HG03520 (cell line): ENCODE results near the gene KCNA10.

Source experiments
- ATAC-seq: cut with Tn5 transposase; IDR thresholded peaks from one replicate; pipeline ENCODE4 v1.9.1; 2021; ENCODE audit warnings: mild to moderate bottlenecking, moderate library complexity; ENCODE audit not compliant: unreplicated experiment

Gene KCNA10

GRCh38 chr1:110478886-110479285, 40.1 kb downstream of the KCNA10 start:
- no peak for ATAC-seq

- ATAC-seq: no peak
Observed at GRCh38 chr1:110477967-110478640, 40.9 kb downstream of the KCNA10 start.

- no peak for ATAC-seq
Observed at GRCh38 chr1:110477445-110477957, 41.5 kb downstream of the KCNA10 start.

DNA sequence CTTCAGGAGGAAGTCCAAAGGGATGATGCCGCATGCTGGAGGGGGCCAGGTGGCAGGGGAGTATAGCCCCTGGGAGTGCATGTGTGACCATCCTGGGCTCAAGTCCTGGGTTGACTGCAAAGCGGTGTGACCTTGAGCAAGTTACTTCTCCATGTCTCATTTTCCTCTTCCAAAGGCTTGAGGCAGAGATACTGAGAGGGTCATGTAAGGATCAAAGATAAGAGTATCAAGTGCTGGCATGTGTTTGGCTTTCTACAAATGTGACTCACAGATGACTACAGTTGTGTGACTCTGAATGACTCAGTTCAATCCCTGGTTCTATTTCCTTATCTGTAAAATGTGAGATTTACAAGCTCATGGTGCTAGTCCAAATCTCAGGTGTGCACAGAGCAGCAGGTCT, 41.9 kb downstream of the KCNA10 start:
- ATAC-seq: no peak

GRCh38 chr1:110476028-110476765, 42.8 kb downstream of the KCNA10 start:
- no peak for ATAC-seq

GRCh38 chr1:110475362-110476027, 43.5 kb downstream of the KCNA10 start:
- ATAC-seq: no peak

GRCh38 chr1:110474444-110474843, 44.5 kb downstream of the KCNA10 start:
- no peak for ATAC-seq

DNA sequence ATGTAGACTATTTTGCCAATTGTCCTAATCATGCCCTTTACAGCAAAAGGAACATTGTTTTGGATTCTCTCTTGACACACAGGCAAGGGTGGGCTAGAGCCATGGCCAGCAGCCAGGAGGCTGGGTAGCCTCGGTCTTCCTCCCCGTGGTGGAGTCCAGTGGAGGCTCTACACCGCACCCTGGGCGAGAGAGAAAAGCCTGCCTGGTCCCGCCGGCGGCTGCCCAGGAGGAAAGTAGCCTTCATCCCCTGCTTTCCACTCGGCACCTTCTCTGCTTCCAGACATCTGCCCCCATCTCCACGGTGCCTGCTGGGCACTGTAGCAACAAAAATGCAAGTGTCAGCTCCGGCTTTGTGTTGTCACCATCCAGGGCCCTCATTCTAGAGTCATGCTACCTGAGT, 46.4 kb downstream of the KCNA10 start:
- ATAC-seq: no peak

DNA sequence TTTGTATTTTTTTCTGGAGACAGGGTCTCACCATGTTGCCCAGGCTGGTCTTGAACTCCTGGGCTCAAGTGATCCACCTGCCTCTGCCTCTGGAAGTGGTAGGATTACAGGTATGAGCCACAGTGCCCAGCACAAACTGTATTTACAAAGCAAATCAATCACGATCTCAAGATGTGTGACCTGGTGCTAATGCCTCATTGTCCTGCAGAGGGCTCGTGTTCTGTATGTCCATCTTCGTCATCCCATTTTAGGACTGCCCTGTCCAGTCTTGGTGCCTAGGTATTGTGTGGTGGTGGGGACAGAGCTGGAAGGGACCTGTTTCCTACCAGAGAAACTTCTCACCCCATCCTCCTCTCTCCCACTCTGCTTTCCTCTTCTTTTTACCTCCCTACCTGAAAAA, 47.8 kb downstream of the KCNA10 start:
- no peak for ATAC-seq
